Measurements from ENCODE around the gene GP1BB.
A peak's percentile ranks its signal among the peaks of the same experiment; 100 is the strongest.

Gene GP1BB

GRCh38 chr22:19729507-19729906, 6.2 kb downstream of the GP1BB start:
- no peak for TF ChIP-seq EZH2 (optimal IDR thresholded peaks at IDR 0.05; ENCODE audit: low read depth, low read length)
- Histone ChIP-seq H3K27me3 (replicated peaks; ENCODE audit: insufficient read depth, low read length) (peaks cover 67% of the 10 kb centered on the region), H3K4me3 (ENCODE audit: low read length) (no peak overlapping the region), H4K20me1 (ENCODE audit: insufficient read depth, low read length) (no peaks in the 10 kb centered on the region), H3K4me2 (ENCODE audit: low read depth, low read length) (no peak overlapping the region), H3K27ac (ENCODE audit: low read length) (no peak overlapping the region), H3K4me1 (ENCODE audit: low read length) (no peaks in the 10 kb centered on the region), H2AFZ (ENCODE audit: low read length) (no peak overlapping the region), H3K9me2 (replicated peaks; ENCODE audit: insufficient read depth, low read length) (no peaks in the 10 kb centered on the region), H3K9me3 (replicated peaks; ENCODE audit: insufficient read depth, low read length) (no peaks in the 10 kb centered on the region), H3F3A (ENCODE audit: insufficient read depth, low read length) (no peaks in the 10 kb centered on the region), H3K36me3 (replicated peaks; ENCODE audit: insufficient read depth, low read length) (no peaks in the 10 kb centered on the region), H3K9ac (ENCODE audit: low read length) (no peak overlapping the region), H3K79me2 (ENCODE audit: low read length) (no peaks in the 10 kb centered on the region)
- DNase-seq = no peak

DNA sequence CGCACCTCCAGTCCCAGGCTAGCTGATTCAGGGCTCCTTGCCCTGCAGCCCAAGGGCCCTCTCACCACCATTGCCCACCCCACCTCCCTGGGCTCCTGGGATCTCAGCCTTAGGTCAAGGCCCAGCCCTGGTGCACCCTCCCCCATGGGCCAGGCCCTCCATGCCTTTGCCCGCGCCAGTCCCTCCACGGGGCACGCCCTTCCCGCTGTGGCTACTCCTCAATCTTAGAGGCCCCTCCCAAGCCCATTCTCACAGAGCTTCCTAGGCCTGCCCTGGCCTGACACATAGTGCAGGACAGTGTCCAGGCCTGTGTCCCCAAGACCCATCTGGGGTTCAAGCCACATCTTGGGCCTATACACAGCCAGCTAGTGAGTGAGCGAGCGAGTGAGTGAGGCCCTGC, 6.9 kb downstream of the GP1BB start:
- no peak for DNase-seq
- no peaks in the 10 kb centered on the region for H3F3A ChIP-seq (ENCODE audit: insufficient read depth, low read length)
- H3K4me1 ChIP-seq (ENCODE audit: low read length) = no peaks in the 10 kb centered on the region
- no peak overlapping the region for H3K27ac ChIP-seq (ENCODE audit: low read length)
- H3K4me3 ChIP-seq (ENCODE audit: low read length) = no peak overlapping the region
- H3K27me3 ChIP-seq (replicated peaks; ENCODE audit: insufficient read depth, low read length) = peaks cover 67% of the 10 kb centered on the region
- H3K9ac ChIP-seq (ENCODE audit: low read length) = no peak overlapping the region
- TF ChIP-seq EZH2phosphoT487 (IDR thresholded peaks at IDR 0.05; ENCODE audit: low read length) (no peak), EZH2 (optimal IDR thresholded peaks at IDR 0.05; ENCODE audit: low read depth, low read length) (no peak)
- TF ChIP-seq, protein P1, sequence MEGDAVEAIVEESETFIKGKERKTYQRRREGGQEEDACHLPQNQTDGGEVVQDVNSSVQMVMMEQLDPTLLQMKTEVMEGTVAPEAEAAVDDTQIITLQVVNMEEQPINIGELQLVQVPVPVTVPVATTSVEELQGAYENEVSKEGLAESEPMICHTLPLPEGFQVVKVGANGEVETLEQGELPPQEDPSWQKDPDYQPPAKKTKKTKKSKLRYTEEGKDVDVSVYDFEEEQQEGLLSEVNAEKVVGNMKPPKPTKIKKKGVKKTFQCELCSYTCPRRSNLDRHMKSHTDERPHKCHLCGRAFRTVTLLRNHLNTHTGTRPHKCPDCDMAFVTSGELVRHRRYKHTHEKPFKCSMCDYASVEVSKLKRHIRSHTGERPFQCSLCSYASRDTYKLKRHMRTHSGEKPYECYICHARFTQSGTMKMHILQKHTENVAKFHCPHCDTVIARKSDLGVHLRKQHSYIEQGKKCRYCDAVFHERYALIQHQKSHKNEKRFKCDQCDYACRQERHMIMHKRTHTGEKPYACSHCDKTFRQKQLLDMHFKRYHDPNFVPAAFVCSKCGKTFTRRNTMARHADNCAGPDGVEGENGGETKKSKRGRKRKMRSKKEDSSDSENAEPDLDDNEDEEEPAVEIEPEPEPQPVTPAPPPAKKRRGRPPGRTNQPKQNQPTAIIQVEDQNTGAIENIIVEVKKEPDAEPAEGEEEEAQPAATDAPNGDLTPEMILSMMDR (IDR thresholded peaks at IDR 0.05; ENCODE audit: low read length) = no peak
- H4K20me1 ChIP-seq (ENCODE audit: insufficient read depth, low read length) = no peaks in the 10 kb centered on the region
- H3K9me3 ChIP-seq (replicated peaks; ENCODE audit: insufficient read depth, low read length) = no peaks in the 10 kb centered on the region
- peak overlapping the region; percentile 84; the same call in 1 of the 2 replicates for H3K4me2 ChIP-seq (ENCODE audit: low read depth, low read length)
- no peaks in the 10 kb centered on the region for H3K36me3 ChIP-seq (replicated peaks; ENCODE audit: insufficient read depth, low read length)
- peak overlapping the region; percentile 67 for H2AFZ ChIP-seq (ENCODE audit: low read length)
- H3K9me2 ChIP-seq (replicated peaks; ENCODE audit: insufficient read depth, low read length) = no peaks in the 10 kb centered on the region
- no peaks in the 10 kb centered on the region for H3K79me2 ChIP-seq (ENCODE audit: low read length)

DNA sequence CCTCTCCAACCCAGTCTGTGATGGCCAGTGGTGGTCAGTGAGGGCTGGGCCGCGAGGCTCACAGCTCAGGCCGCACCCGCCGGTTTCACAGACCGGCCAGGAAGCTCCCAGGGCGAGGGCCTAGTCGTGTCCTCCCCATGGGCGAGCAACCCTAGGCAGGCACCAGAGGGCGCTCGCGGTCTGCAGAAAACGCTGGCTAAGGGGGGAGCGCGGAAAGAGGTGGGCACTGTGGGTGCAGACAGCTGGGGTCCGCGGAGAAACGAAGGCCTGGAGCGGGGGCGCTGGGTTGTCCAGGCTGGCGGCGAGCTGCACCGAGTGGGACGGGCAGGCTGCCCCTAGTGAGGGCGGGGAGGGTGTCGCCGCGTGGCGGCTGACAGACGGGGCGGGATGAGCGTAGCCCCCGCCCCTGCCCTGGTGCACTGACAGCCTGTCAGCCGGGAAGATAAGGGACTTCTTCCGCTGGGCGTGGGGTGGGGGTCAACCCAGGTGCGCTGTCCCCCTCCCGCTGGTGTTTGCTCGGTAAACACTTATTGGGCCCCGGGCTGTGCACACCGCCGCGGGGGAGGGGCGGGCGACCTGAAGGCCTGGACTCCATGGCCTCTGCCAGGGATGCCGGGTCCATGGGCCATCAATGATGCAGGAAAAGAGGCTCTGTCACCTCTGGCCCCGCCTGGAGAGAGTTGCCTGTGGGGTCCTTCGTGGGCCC, 7.5 kb downstream of the GP1BB start:
- H3K4me2 ChIP-seq (ENCODE audit: low read depth, low read length) = peak overlapping the region; percentile 84; the same call in 1 of the 2 replicates
- H3F3A ChIP-seq (ENCODE audit: insufficient read depth, low read length) = no peaks in the 10 kb centered on the region
- no peaks in the 10 kb centered on the region for H3K36me3 ChIP-seq (replicated peaks; ENCODE audit: insufficient read depth, low read length)
- no peaks in the 10 kb centered on the region for H3K9me3 ChIP-seq (replicated peaks; ENCODE audit: insufficient read depth, low read length)
- peak overlapping the region; percentile 45; the same call in 1 of the 2 replicates for H3K4me3 ChIP-seq (ENCODE audit: low read length)
- H3K79me2 ChIP-seq (ENCODE audit: low read length) = no peaks in the 10 kb centered on the region
- peak overlapping the region; percentile 67 for H2AFZ ChIP-seq (ENCODE audit: low read length)
- no peaks in the 10 kb centered on the region for H3K4me1 ChIP-seq (ENCODE audit: low read length)
- TF ChIP-seq EZH2 (optimal IDR thresholded peaks at IDR 0.05; ENCODE audit: low read depth, low read length) (no peak), EZH2phosphoT487 (IDR thresholded peaks at IDR 0.05; ENCODE audit: low read length) (no peak)
- TF ChIP-seq, protein P1 (IDR thresholded peaks at IDR 0.05; ENCODE audit: low read length) = peak; percentile 92
- no peak overlapping the region for H3K27ac ChIP-seq (ENCODE audit: low read length)
- H3K9ac ChIP-seq (ENCODE audit: low read length) = no peak overlapping the region
- H4K20me1 ChIP-seq (ENCODE audit: insufficient read depth, low read length) = no peaks in the 10 kb centered on the region
- DNase-seq = peak; percentile 66
- no peaks in the 10 kb centered on the region for H3K9me2 ChIP-seq (replicated peaks; ENCODE audit: insufficient read depth, low read length)
- peaks cover 70% of the 10 kb centered on the region for H3K27me3 ChIP-seq (replicated peaks; ENCODE audit: insufficient read depth, low read length)
